ENCODE results near the gene ENPEP.
"Not testable (repeated sequence)": the region's sequence is repeated elsewhere in the genome, so short reads cannot be mapped to it uniquely, and the experiment has no call there.

The ENPEP gene, protein sequence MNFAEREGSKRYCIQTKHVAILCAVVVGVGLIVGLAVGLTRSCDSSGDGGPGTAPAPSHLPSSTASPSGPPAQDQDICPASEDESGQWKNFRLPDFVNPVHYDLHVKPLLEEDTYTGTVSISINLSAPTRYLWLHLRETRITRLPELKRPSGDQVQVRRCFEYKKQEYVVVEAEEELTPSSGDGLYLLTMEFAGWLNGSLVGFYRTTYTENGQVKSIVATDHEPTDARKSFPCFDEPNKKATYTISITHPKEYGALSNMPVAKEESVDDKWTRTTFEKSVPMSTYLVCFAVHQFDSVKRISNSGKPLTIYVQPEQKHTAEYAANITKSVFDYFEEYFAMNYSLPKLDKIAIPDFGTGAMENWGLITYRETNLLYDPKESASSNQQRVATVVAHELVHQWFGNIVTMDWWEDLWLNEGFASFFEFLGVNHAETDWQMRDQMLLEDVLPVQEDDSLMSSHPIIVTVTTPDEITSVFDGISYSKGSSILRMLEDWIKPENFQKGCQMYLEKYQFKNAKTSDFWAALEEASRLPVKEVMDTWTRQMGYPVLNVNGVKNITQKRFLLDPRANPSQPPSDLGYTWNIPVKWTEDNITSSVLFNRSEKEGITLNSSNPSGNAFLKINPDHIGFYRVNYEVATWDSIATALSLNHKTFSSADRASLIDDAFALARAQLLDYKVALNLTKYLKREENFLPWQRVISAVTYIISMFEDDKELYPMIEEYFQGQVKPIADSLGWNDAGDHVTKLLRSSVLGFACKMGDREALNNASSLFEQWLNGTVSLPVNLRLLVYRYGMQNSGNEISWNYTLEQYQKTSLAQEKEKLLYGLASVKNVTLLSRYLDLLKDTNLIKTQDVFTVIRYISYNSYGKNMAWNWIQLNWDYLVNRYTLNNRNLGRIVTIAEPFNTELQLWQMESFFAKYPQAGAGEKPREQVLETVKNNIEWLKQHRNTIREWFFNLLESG
- 0 reads per million in 2 donors for total RNA-seq

DNA sequence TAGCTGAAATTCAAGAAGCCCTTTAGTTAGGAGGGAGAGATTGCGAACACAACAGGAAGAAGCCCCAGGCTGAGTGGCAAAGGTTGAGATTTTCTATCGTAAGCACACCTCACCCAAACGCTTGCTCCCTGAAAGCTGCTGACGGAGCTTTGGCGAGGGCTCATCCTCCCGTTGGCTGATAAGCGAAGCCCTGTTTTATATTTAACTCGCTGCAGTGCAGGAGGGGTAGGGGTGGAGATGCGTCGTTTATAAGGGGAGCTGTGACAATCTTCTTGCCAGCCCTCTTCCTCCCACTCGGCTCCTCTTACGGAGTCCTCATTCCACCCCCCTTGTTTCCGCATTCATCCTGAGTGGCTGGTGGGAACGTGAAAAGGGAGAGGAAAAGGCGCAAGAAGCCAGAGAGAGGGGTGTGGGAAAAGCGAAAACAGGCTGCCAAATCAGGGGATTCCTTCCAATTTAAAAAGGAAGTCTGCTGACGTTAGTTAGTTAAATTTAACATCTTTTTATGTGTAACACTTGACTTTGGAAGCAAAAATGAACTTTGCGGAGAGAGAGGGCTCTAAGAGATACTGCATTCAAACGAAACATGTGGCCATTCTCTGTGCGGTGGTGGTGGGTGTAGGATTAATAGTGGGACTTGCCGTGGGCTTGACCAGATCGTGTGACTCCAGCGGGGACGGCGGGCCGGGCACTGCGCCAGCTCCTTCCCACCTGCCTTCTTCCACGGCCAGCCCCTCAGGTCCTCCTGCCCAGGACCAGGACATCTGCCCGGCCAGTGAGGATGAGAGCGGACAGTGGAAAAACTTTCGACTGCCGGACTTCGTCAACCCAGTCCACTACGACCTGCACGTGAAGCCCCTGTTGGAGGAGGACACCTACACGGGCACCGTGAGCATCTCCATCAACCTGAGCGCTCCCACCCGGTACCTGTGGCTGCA lies at the start of gene ENPEP:
Gene ENPEP (plus strand): TSS at position 275 of the 938 bp plus-strand sequence. CDS start 260 bp downstream, at position 535.
- no peak for DNase-seq

DNA sequence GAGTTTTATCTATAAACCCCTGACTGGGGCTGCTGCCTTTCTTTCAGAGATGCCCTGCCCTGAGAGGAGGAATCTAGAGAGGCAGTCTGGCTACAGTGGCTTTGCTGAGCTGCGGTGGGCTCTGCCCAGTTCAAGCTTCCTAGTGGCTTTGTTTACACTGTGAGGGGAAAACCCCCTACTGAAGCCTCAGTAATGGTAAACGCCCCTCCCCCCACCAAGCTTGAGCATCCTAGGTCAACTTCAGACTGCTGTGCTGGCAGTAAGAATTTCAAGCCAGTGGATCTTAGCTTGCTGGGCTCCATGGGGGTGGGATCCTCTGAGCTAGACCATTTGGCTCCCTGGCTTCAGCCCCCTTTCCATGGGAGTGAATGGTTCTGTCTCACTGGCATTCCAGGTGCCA lies 44.1 kb upstream of the ENPEP start:
- DNase-seq, result not testable (repeated sequence)

DNA sequence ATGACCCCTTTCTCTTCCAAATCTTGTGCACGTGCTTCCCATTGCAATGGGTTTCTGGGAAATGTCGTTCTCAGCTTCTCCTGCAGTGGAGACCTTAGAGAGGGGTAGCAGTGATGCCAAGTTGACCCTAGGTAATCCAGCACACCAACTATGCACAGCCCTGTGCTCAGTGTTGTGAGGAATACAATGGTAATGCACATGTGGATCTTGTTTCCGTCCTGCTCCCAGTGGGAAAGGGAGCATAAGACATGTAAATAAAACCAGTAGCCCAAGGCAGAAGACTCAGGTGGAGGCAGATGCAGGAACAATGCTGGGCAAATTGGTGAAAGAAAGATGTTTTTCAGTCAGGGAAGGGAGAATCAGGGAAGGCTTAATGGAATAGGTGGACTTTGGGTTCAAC lies 38.7 kb upstream of the ENPEP start:
- DNase-seq, result not testable (repeated sequence)

DNA sequence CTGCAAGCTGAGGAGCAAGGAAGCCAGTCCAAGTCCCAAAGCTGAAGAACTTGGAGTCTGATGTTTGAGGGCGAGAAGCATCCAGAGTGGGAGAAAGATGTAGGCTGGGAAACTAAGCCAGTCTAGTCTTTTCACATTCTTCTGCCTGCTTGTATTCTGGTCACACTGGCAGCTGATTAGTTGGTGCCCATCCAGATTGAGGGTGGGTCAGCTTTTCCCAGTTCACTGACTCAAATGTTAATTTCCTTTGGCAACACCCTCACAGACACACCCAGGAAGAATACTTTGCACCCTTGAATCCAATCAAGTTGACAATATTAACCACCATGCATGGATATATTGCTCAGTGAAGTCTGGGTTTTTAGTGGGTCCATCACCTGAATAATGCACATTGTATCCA lies 36.7 kb upstream of the ENPEP start:
- DNase-seq, result not testable (repeated sequence)

DNA sequence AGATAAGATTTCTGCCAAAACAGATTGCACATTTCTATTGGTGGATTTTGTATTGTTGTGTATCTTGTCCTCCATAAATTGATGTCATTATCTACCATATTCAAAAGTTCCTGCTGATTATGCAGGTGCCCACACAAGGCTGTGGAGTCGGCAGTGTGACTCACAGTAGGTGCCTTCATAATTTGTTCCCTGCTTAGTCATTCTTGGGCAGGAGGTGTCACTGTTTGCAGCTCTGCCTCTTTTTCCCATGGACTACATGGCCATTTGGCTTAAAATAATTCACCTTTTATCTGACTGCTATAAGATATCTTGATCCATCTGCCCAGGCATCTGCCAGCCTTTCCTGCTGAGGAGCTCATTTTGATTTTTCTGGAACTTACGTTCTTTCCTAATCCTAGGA lies 33.6 kb upstream of the ENPEP start:
- no peak for DNase-seq

DNA sequence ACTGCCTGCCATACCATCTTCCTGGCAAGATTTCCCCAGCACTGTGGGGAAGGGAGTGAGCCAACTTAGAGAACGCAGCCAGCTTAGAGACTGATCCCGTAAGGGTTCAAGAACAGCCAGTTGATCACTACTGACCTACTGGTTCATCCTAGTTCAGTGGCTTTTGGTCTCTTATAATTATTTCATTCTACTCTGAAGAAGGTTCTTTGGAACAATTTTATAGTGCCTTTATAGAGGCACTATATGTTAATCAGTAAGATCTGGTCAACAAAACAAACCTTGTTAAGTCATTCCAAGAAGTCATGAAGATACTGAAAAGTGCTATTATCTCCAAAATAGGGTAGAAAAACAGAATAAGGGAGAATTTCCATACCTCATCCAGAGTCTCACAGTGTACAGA lies 33.2 kb upstream of the ENPEP start:
- no peak for DNase-seq

DNA sequence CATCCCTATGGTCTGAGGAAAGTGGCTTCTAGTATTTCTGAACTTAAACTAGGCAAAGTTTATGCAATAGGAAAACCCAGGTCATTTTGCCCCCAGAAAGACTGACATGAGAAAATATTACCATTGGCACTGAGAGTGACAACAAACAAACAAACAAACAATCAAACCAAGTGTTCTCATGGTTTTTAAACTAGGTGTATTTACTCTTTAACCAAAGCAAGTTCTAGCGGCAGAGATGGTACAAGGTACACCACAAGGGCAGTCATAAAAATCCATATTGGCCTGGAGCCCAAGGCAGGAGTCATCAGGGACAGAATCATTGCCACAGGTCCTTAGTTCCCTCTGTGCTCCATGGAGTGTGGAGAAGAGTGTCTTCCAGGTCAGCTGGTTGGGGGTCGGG lies 26.0 kb upstream of the ENPEP start:
- no peak for DNase-seq

DNA sequence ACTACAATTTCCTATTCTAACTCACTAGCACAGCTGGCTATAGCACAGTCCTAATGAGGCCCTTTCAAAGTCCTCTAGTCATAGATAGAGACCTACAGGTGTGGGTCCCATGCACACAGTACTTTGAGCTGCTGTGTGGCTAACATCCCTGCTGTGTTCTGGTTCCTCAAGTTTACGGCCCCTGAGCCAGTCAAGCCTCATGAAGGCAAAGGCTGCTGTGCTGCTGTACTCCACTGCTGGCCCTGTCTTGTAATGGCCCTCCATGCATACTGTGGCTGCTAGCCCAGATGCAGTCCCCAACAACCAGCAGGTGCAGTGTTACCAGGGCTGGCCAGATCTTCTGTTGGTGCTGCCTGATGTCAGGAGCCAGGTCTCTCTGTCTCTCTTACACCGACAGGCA lies 23.4 kb upstream of the ENPEP start:
- DNase-seq, result no peak

DNA sequence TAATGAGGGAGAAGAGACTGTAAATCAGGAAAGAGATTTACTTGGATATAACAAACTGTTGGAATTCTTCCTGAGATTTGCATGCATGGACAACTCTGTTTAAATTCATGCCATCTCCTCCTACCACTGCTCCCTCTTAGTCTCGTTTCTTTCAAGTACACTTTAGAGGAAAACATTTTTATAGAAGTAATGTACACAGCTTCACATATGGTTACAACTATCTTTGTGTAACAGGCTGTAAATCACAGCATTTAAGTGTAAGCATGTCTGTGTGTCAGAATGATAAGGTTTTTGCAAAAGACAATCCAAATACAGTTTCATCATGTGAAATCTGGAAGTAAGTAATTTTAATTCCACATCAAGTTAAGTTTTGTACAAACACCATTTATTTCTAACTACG lies 21.5 kb upstream of the ENPEP start:
- no peak for DNase-seq

DNA sequence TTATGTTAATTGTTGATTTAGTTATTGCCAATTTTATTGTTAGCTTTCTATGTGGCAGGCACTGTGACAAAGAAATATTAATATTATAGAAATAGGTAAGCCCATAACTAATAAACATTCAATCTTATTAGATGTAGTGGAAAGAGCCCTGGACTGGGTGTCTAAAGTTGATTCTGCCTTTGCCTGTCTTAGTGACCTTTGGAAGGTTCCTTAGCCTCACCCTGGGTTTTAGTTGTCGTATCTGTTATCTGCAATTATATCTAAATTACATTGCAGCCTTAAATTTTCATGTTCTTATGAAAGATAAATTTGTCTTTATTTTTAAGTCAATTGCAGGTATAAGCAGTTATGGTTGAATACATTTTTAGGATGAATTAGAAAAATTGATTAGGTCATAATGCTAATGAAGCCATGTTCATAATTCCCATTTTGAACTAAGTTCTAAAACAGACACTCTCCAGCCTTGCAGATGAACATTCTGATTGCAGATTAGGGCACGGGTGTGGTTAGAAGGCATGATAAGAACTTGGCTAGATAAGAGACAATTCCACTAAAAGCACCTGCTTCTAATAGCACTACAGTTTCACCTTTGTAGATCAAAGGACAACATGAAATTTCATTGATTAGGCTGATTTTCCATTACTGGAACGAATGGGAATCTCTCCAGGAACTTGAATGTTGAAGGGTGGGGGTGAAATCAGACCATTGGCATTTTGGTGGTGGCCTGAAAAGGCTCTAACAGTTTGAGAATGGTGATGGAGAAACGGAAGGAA lies 17.3 kb upstream of the ENPEP start:
- DNase-seq, result no peak

DNA sequence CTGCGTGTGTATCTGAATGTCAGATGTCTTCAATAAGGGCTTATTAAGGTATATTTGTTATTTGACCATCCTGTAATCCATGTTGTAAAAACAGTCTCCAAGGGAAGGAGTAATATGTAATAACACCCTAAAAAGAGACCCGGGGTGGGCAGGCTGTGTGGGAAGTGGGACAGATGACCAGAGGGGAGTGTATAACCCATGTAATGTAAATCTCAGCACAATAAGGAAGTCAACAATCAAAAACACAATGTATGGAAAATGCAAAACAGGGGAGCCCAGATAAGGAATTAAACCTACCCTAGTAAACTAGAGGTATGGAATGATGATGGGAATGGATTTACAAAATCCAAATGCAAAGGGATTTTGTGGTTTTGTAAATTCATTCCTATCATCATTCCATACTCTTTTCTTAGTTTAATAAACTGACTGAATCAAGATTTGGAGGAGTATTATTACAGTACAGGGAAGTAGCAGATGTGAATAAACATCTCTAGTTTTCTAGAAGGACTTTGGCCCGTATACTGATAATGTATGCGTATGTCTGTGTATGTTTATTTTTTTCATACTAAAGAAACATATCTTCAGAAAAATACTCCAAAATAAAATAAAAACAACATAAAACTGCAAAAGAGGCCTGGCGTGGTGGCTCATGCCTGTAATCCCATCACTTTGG lies 15.7 kb upstream of the ENPEP start:
- no peak for DNase-seq

DNA sequence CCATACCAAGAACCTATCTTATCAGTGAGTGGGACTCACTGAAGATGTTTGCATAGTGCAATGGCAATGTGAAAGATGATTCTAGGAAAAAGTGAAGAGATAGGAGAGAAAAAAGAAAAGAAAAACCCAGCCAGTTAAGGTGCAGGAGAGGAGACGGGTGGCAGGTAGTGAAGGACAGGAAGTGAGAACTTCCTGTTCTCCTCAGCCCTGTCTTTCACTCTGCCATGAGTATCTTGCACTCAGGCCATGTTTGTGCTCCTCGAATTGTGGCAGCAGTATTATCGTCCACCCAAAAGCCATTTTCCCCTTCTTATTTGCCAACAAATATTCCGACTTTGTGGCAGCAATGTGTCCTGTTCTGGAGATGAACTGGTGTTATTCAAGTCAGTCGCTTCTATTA lies 8.6 kb upstream of the ENPEP start:
- DNase-seq, result no peak

DNA sequence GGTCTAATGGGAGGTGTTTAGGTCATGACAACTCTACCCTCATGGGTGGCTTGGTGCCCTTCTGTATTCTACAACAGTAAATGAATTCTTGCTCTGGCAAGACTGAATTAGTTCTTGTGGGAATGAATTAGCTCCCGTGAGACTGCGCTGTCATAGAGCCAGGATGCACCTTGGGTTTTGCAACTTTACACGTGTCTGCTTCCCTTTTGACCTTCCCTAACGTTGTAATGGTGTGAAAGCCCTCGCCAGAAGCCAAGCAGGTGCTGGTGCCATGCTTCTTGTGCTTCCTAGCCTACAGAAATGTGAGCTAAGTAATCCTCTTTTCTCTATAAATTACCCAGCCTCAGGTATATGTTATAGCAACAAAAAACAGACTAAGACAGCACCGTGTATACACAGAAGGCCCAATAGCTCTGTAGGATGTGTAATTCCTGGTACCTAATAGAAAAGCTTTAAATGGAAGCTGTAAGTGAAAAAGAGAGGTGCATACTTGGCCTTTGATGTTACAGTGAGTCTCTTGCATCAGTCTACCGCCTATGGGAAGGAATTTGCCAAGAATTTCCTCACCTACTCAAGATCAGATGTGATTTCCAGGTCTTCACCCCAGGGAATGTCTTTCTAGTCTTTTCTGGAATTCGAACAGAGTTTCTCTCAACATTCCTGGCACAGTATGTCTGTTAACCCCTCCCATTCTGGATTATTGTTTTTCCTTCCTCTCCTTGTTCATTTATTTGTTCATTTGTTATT lies 3.2 kb upstream of the ENPEP start:
- DNase-seq, result no peak

DNA sequence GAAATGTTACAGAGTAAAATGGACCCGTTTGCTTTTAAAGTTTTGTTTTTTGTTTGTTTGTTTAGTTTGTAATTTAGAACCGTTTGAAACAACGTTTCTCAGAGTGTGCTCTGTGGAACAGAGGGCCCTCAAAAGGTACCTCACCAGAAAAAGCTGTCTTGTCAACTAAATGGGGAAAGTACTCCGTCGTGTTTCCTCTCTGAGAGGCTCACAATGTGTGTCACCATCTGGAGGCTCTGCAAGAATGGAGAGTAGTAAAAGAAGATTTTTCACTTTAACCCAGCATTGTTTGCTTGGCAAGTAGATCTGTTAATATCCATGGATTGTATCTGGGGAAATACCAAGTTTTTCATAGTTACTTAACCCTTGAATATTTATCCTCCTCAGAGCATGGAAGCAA lies 1.5 kb upstream of the ENPEP start:
- DNase-seq, result no peak

DNA sequence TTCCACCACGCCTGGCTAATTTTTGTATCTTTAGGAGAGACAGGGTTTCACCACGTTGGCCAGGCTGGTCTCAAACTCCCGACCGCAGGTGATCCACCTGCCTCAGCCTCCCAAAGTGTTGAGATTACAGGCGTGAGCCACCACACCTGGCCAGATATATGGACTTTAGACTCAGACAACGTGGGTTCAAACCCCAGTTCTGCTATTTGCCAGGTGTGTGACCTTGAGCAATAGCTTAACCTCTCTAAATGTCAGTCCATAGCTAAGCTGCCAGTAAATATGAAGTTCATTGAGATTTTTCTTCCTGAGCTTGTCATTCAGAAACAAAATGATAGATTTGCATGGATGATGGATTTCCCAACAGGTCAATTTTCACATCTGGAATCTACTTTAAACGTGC lies 875 bp upstream of the ENPEP start:
- DNase-seq, result not testable (repeated sequence)

DNA sequence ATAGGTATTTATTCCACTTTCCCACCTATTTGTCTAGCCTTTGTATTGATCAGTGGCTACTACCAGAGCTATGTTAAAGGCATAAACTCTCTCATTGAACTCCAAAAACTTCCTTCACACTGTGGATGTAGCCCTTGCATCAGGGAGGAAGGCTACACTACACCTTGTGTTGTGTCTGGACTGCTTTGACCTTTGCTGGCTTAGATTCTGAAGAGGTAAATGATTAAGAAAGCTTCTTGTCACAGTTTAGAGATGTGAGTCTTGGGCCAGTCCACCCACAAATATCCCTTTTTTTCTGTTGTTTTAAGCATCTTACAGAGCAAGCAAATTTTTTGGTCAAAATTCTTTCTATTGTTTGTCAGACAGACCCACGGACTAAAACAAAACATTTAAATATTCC lies 1.9 kb downstream of the ENPEP start:
- no peak for DNase-seq

DNA sequence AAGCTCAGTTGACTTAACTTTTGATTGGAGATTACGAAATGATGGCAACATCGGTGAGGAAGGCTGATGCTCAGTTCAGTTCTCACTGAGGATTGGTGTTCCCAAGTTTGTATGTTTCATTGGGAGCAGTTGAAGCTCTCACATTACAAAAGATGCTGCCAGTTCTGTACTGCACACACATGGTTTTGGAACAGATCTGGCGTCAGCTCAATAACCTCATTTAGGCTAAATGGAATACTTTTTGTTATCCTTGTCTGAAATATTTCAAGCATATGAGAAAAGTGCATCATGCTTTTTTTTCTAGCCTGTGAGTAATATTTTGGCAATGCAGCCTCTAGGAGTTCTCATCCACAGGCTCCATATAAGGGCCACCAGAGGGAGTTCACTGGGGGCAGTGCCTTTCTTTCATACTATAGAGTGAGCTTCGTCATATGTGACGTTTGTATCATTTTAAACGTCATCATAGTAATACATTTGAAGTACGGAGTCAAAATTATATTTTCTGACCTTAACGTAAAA lies 4.1 kb downstream of the ENPEP start:
- DNase-seq, result no peak

DNA sequence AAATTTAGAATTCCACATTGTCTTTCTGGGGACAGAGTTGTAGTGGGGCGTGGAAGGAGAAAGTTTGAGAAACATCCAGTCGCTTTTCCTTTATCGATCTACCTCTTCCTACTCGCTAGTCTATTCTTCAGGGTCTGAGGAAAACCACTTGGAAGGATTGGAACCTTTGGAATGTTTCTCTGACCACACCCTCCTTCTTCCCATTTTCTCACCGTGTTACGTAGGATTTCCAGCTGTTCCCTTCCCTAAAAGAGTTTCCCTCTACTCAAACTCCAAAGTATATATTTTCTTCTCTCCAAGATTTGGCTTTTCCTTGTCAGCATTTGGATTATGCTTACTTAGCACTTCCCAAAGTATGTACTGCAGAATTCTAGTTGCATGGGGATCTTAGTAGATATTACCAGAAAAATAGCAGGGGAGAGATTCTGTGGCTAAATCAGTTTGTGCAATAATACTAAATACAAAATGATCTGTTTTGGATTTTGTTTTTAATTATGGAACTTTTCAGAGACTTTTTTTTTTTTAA lies 4.9 kb downstream of the ENPEP start:
- DNase-seq, result no peak

DNA sequence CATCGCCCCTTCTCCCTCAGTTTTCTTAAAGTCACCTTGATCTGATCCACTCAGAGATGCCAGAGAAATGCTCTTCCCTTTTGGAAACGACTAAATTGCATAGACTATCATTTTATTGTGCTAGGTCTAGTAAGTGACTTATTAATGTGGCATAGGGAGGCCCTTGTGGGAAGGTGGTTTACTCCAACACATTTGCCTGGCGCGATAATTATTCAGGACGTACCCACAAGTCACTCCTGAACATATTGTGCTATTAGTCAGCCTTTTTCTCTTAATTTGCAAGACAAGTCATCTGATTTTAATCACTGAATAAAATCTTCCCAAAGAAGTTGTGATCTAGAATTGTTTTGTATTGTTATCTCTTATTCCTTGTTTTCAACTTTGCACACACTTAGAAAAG lies 7.6 kb downstream of the ENPEP start:
- DNase-seq, result no peak

DNA sequence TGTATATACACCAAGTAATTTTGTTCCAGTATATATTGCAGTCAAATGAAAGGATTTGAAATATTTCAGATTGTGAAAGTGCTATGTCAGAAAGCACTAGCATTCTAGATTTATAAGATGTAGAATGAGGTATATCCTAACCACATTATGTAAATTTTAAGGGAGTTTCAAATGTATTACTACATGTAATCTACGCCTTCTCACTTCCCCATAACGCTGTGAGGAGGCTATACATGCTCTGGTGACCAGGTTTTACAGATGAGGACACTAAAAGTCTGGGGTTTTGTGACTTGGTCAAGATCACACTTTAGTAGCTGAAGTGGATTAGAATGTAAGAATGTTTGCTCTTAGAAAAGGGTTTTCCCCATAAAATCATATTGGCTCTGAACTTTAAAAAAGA lies 8.1 kb downstream of the ENPEP start:
- no peak for DNase-seq

Data from T-helper 9 cell (primary cell).